Astrocyte (in vitro differentiated cells and primary cell): ENCODE data around the gene C19orf38. TPM values are rescaled to one million over a fixed set of nuclear protein-coding genes. Genes with fewer than 3 reads are reported as not detected.

Experiments
- DNase-seq: peaks from one replicate; pipeline ENCODE4 v3.0.0-alpha.2; 2010; ENCODE audit warnings: low read depth
- FAIRE-seq: peaks from 2 replicates; lab custom pipeline; 2011; peaks lifted over from hg19 to GRCh38; lab: Jason Lieb, UNC
- H2AFZ ChIP-seq: 2 replicates; pipeline ENCODE4 v1.6.0; 2012; ENCODE audit warnings: low read depth, low read length, inconsistent platforms
- H3K27ac ChIP-seq: 2 replicates; pipeline ENCODE4 v1.5.1; 2011; ENCODE audit warnings: low read depth, low read length, inconsistent platforms
- H3K27me3 ChIP-seq: 2 replicates; pipeline ENCODE4 v1.6.0; 2011; ENCODE audit warnings: low read length, inconsistent platforms; ENCODE audit not compliant: insufficient read depth
- H3K36me3 ChIP-seq: 2 replicates; pipeline ENCODE4 v1.5.1; 2011; ENCODE audit warnings: low read length, inconsistent platforms; ENCODE audit not compliant: insufficient read depth
- H3K4me1 ChIP-seq: 2 replicates; pipeline ENCODE4 v1.5.1; 2011; ENCODE audit warnings: low read length, inconsistent platforms; ENCODE audit not compliant: insufficient read depth
- H3K4me2 ChIP-seq: 2 replicates; pipeline ENCODE4 v1.6.0; 2012; ENCODE audit warnings: low read length, inconsistent platforms
- H3K4me3 ChIP-seq: 2 replicates; pipeline ENCODE4 v1.5.1; 2011; ENCODE audit warnings: low read depth, mild to moderate bottlenecking, low read length, inconsistent platforms; ENCODE audit not compliant: insufficient read depth
- H3K79me2 ChIP-seq: 2 replicates; pipeline ENCODE4 v1.6.0; 2012; ENCODE audit warnings: mild to moderate bottlenecking, low read length, inconsistent platforms; ENCODE audit not compliant: insufficient read depth
- H3K9ac ChIP-seq: 2 replicates; pipeline ENCODE4 v1.6.0; 2012; ENCODE audit warnings: mild to moderate bottlenecking, low read length, inconsistent platforms
- H3K9me3 ChIP-seq: 2 replicates; pipeline ENCODE4 v1.5.1; 2012; ENCODE audit warnings: low read depth, mild to moderate bottlenecking, low read length, inconsistent platforms; ENCODE audit not compliant: insufficient read depth
- H4K20me1 ChIP-seq: 2 replicates; pipeline ENCODE4 v1.6.0; 2012; ENCODE audit warnings: low read length, inconsistent platforms; ENCODE audit not compliant: insufficient read depth
- H3K27ac Mint-ChIP-seq: one replicate; pipeline ENCODE4 v1.8.0; 2021; ENCODE audit warnings: mild to moderate bottlenecking, mixed read lengths; ENCODE audit not compliant: unreplicated experiment
- H3K27me3 Mint-ChIP-seq: one replicate; pipeline ENCODE4 v1.8.0; 2021; ENCODE audit warnings: low read depth, mixed read lengths; ENCODE audit not compliant: unreplicated experiment
- H3K36me3 Mint-ChIP-seq: one replicate; pipeline ENCODE4 v1.8.0; 2021; ENCODE audit warnings: low read depth, mixed read lengths; ENCODE audit not compliant: unreplicated experiment
- H3K4me1 Mint-ChIP-seq: one replicate; pipeline ENCODE4 v1.8.0; 2021; ENCODE audit warnings: low read depth, mixed read lengths; ENCODE audit not compliant: unreplicated experiment
- H3K4me3 Mint-ChIP-seq: one replicate; pipeline ENCODE4 v1.8.0; 2021; ENCODE audit warnings: mild to moderate bottlenecking, moderate library complexity, mixed read lengths; ENCODE audit not compliant: unreplicated experiment
- H3K9me3 Mint-ChIP-seq: one replicate; pipeline ENCODE4 v1.8.0; 2021; ENCODE audit warnings: mild to moderate bottlenecking, mixed read lengths; ENCODE audit not compliant: unreplicated experiment
- CTCF ChIP-seq: IDR thresholded peaks from 2 replicates; pipeline ENCODE4 v1.5.1; 2011; ENCODE audit warnings: low read depth, mild to moderate bottlenecking, inconsistent platforms, low read length, moderate library complexity; ENCODE audit not compliant: insufficient read depth
- EZH2 ChIP-seq: IDR thresholded peaks from 2 replicates; pipeline ENCODE4 v1.6.1; 2012; ENCODE audit warnings: mild to moderate bottlenecking, low read length, inconsistent platforms; ENCODE audit not compliant: insufficient read depth
- total RNA-seq: library from RNA; stranded (reverse); gene quantifications from 2 replicates; pipeline ENCODE4 v1.2.1, GENCODE V29; 2021

Gene C19orf38
- total RNA-seq, 1 donor from 2014 or later: 0.23 TPM

GRCh38 chr19:10826231-10826630 is 22.0 kb upstream of the C19orf38 start:
- Mint-ChIP-seq H3K36me3 (peaks cover 11% of the 10 kb centered on the region), H3K4me3 (no peak overlapping the region), H3K27me3 (no peaks in the 10 kb centered on the region), H3K9me3 (no peaks in the 10 kb centered on the region), H3K27ac (no peak overlapping the region), H3K4me1 (no peaks in the 10 kb centered on the region)
- H3K4me3 ChIP-seq: no peak overlapping the region
- no peak overlapping the region for H2AFZ ChIP-seq
- no peaks in the 10 kb centered on the region for H3K9me3 ChIP-seq
- no peak for TF ChIP-seq EZH2
- no peak for TF ChIP-seq CTCF
- no peak overlapping the region for H3K27ac ChIP-seq
- no peaks in the 10 kb centered on the region for H3K79me2 ChIP-seq
- no peaks in the 10 kb centered on the region for H3K27me3 ChIP-seq
- no peak overlapping the region for H3K9ac ChIP-seq
- H3K36me3 ChIP-seq: peaks cover 7% of the 10 kb centered on the region
- DNase-seq (no peak), FAIRE-seq (no peak)
- no peak overlapping the region for H3K4me2 ChIP-seq
- H4K20me1 ChIP-seq: no peaks in the 10 kb centered on the region
- H3K4me1 ChIP-seq: no peaks in the 10 kb centered on the region

- Histone ChIP-seq H3K4me3 (no peak overlapping the region), H3K36me3 (peaks cover 6% of the 10 kb centered on the region), H2AFZ (no peak overlapping the region), H4K20me1 (no peaks in the 10 kb centered on the region), H3K4me1 (no peaks in the 10 kb centered on the region), H3K27ac (no peak overlapping the region), H3K27me3 (no peaks in the 10 kb centered on the region), H3K79me2 (no peaks in the 10 kb centered on the region), H3K9me3 (no peaks in the 10 kb centered on the region), H3K4me2 (no peak overlapping the region), H3K9ac (no peak overlapping the region)
- Mint-ChIP-seq H3K4me3 (no peak overlapping the region), H3K4me1 (no peaks in the 10 kb centered on the region), H3K36me3 (peaks cover 10% of the 10 kb centered on the region), H3K27ac (no peak overlapping the region), H3K9me3 (no peaks in the 10 kb centered on the region), H3K27me3 (no peaks in the 10 kb centered on the region)
- no peak for FAIRE-seq
- TF ChIP-seq CTCF (no peak), EZH2 (no peak)
- no peak for DNase-seq
These were observed 21.4 kb upstream of the C19orf38 start for GRCh38 chr19:10826846-10827245.

- FAIRE-seq: no peak
- H3K36me3 ChIP-seq: peaks cover 6% of the 10 kb centered on the region
- H3K4me3 ChIP-seq: no peak overlapping the region
- no peak for DNase-seq
- H2AFZ ChIP-seq: no peak overlapping the region
- no peaks in the 10 kb centered on the region for H3K4me1 ChIP-seq
- H4K20me1 ChIP-seq: no peaks in the 10 kb centered on the region
- H3K4me2 ChIP-seq: no peak overlapping the region
- no peaks in the 10 kb centered on the region for H3K27me3 ChIP-seq
- H3K9ac ChIP-seq: no peak overlapping the region
- peaks cover 8% of the 10 kb centered on the region for H3K36me3 Mint-ChIP-seq
- H3K79me2 ChIP-seq: no peaks in the 10 kb centered on the region
- no peaks in the 10 kb centered on the region for H3K9me3 Mint-ChIP-seq
- no peak overlapping the region for H3K27ac ChIP-seq
- no peak overlapping the region for H3K27ac Mint-ChIP-seq
- TF ChIP-seq CTCF (no peak), EZH2 (no peak)
- H3K9me3 ChIP-seq: no peaks in the 10 kb centered on the region
- no peaks in the 10 kb centered on the region for H3K27me3 Mint-ChIP-seq
- no peaks in the 10 kb centered on the region for H3K4me1 Mint-ChIP-seq
- no peak overlapping the region for H3K4me3 Mint-ChIP-seq
These were observed 19.0 kb upstream of the C19orf38 start for GRCh38 chr19:10828981-10829821.
